ENCODE measurements around the gene NOG. TPM values are rescaled to one million over a fixed set of nuclear protein-coding genes. Genes with fewer than 3 reads are reported as not detected.

NOG gene
- 0.90 to 1.4 TPM (median 1.4 TPM) in 5 replicates for total RNA-seq (2022; extraction: Qiagen RNA extraction; ENCODE audit: low read depth)

DNA sequence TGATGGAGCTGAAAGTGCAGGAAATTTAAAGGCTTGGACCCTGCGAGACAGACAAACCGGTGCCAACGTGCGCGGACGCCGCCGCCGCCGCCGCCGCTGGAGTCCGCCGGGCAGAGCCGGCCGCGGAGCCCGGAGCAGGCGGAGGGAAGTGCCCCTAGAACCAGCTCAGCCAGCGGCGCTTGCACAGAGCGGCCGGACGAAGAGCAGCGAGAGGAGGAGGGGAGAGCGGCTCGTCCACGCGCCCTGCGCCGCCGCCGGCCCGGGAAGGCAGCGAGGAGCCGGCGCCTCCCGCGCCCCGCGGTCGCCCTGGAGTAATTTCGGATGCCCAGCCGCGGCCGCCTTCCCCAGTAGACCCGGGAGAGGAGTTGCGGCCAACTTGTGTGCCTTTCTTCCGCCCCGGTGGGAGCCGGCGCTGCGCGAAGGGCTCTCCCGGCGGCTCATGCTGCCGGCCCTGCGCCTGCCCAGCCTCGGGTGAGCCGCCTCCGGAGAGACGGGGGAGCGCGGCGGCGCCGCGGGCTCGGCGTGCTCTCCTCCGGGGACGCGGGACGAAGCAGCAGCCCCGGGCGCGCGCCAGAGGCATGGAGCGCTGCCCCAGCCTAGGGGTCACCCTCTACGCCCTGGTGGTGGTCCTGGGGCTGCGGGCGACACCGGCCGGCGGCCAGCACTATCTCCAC, at the start of gene NOG:
NOG (plus strand) TSS at position 54 of the 674 bp plus-strand sequence; CDS start at position 579, 525 bp downstream.

Other genes with a start within 250 kb of the NOG start
- 1.3 to 2.5 TPM (median 2.1 TPM) in 5 replicates for gene C17orf67, start 240.2 kb downstream of the NOG start, total RNA-seq (2022; extraction: Qiagen RNA extraction; ENCODE audit: low read depth)
- gene DGKE, start 240.5 kb downstream of the NOG start, total RNA-seq (2022; extraction: Qiagen RNA extraction; ENCODE audit: low read depth) = 2.0 to 4.2 TPM (median 3.8 TPM) in 5 replicates

All from A549 treated with RU486 at 1 μM for 4 hours (cell line).